T-helper 2 cell treated with Interferon-gamma antibody and Interleukin-4, amounts not matched to agents 5 μg/mL and 100 μg/mL, for 36 hours (primary cell): ENCODE data around the gene SNX11.

Experiments
- DNase-seq: peaks from one replicate; pipeline ENCODE4 v3.0.0; 2021; ENCODE audit warnings: low spot score
- H3K27ac Mint-ChIP-seq: one replicate; pipeline ENCODE4 v1.8.0; 2021; ENCODE audit warnings: mild to moderate bottlenecking, mixed read lengths
- H3K27me3 Mint-ChIP-seq: one replicate; pipeline ENCODE4 v1.8.0; 2021; ENCODE audit warnings: low read depth, mixed read lengths
- H3K36me3 Mint-ChIP-seq: one replicate; pipeline ENCODE4 v1.8.0; 2021; ENCODE audit warnings: low read depth, mixed read lengths
- H3K4me1 Mint-ChIP-seq: one replicate; pipeline ENCODE4 v1.8.0; 2021; ENCODE audit warnings: low read depth, mixed read lengths
- H3K4me3 Mint-ChIP-seq: one replicate; pipeline ENCODE4 v1.8.0; 2022; ENCODE audit warnings: mild to moderate bottlenecking, moderate library complexity, mixed read lengths
- H3K9me3 Mint-ChIP-seq: one replicate; pipeline ENCODE4 v1.8.0; 2021; ENCODE audit warnings: mixed read lengths

SNX11 gene

GRCh38 chr17:48150597-48151001, 43.0 kb downstream of the SNX11 start:
- Mint-ChIP-seq H3K27ac (no peak overlapping the region), H3K4me3 (no peak overlapping the region), H3K27me3 (no peaks in the 10 kb centered on the region), H3K9me3 (no peaks in the 10 kb centered on the region), H3K4me1 (peaks cover 1% of the 10 kb centered on the region), H3K36me3 (peaks cover 33% of the 10 kb centered on the region)
- no peak for DNase-seq

DNA sequence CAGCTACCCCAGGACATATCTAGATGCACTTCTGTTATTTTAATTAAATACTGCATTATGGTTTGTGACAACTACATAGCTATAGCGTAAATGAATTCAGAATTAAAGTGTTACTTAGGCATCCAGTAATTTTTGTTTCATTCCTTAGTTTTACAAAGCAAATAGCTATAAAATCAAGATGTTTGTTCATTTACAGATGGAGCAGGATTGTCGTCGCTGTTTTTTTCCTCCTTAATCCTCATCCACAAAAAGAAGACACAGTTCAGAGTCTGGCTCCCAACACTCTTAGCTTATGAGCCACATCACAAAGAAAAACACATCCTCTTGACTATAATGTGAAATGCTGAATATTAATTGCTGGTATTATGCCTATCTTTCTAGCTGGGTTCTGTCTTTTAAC, 43.7 kb downstream of the SNX11 start:
- peaks cover 37% of the 10 kb centered on the region for H3K36me3 Mint-ChIP-seq
- H3K4me1 Mint-ChIP-seq = no peaks in the 10 kb centered on the region
- H3K4me3 Mint-ChIP-seq = no peak overlapping the region
- no peaks in the 10 kb centered on the region for H3K27me3 Mint-ChIP-seq
- no peaks in the 10 kb centered on the region for H3K9me3 Mint-ChIP-seq
- no peak overlapping the region for H3K27ac Mint-ChIP-seq
- DNase-seq = no peak

DNA sequence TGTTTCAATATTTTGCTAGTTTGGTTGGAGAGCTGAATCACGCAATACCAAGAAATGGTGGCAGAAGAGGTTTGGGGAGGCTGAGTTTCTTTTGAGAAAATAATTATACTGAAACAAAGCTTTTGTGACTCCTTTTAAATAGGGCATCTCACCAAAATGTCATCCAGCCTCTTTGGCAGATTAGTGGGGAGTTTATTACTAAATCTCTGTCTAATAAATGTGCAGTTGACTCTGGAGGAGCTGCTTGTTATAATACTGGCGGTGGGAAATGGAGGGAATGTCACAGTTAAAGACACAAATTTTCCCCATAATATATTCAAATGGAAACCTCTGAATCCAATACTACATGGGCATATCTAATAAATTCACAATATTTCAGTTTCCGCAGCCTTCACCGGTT, 44.7 kb downstream of the SNX11 start:
- H3K27me3 Mint-ChIP-seq = no peaks in the 10 kb centered on the region
- no peak for DNase-seq
- no peak overlapping the region for H3K27ac Mint-ChIP-seq
- H3K9me3 Mint-ChIP-seq = no peaks in the 10 kb centered on the region
- peaks cover 43% of the 10 kb centered on the region for H3K36me3 Mint-ChIP-seq
- H3K4me1 Mint-ChIP-seq = peaks cover 2% of the 10 kb centered on the region
- H3K4me3 Mint-ChIP-seq = no peak overlapping the region

GRCh38 chr17:48153691-48154358, 46.3 kb downstream of the SNX11 start:
- no peaks in the 10 kb centered on the region for H3K27me3 Mint-ChIP-seq
- DNase-seq = no peak
- no peak overlapping the region for H3K4me3 Mint-ChIP-seq
- H3K36me3 Mint-ChIP-seq = peaks cover 35% of the 10 kb centered on the region
- H3K4me1 Mint-ChIP-seq = peaks cover 2% of the 10 kb centered on the region
- H3K27ac Mint-ChIP-seq = no peak overlapping the region
- H3K9me3 Mint-ChIP-seq = no peaks in the 10 kb centered on the region

DNA sequence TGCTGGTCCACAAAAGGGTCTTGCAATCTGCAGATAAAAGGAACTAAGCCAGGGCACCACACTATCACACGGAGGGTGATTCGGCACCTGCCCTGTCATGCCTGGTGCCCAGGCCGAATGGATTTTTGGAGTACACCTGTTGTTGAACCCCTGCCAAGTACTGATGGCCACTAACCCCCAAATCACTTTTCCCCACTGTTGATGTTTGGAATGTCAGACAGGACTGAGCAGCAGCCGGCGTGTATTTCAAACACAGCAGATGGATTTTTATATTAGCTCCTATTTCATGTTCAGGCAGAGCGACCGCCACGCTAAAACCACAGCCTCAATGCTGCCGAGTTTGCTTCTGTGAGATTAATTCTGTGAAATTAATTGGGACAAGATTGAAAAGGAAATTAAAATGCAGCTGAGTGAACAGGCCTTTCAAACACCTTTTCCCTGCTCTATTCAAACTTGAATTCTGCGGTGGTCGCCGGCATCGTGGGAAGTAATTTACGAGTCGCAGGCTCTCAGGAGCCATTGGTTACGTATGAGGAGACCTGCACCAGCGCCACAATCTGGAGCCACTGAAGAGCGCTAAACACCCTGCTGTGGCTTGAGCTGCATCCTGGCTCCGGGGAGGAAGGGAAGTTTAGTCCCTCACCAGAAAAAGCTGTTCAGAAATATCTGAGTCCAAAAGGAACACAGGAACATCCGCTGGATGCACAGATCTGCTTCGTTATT, 48.5 kb downstream of the SNX11 start:
- Mint-ChIP-seq H3K4me1 (peaks cover 2% of the 10 kb centered on the region), H3K9me3 (no peaks in the 10 kb centered on the region), H3K4me3 (no peak overlapping the region), H3K27me3 (no peaks in the 10 kb centered on the region), H3K36me3 (peaks cover 38% of the 10 kb centered on the region), H3K27ac (no peak overlapping the region)
- no peak for DNase-seq

- no peak for DNase-seq
- H3K27me3 Mint-ChIP-seq = no peaks in the 10 kb centered on the region
- H3K36me3 Mint-ChIP-seq = peaks cover 45% of the 10 kb centered on the region
- no peaks in the 10 kb centered on the region for H3K9me3 Mint-ChIP-seq
- H3K4me1 Mint-ChIP-seq = peaks cover 5% of the 10 kb centered on the region
- no peak overlapping the region for H3K27ac Mint-ChIP-seq
- H3K4me3 Mint-ChIP-seq = no peak overlapping the region
These were observed 51.7 kb downstream of the SNX11 start for GRCh38 chr17:48159232-48159631.

GRCh38 chr17:48160177-48161081, 52.9 kb downstream of the SNX11 start:
- H3K27ac Mint-ChIP-seq = no peak overlapping the region
- peaks cover 5% of the 10 kb centered on the region for H3K4me1 Mint-ChIP-seq
- no peaks in the 10 kb centered on the region for H3K27me3 Mint-ChIP-seq
- no peak overlapping the region for H3K4me3 Mint-ChIP-seq
- H3K9me3 Mint-ChIP-seq = no peaks in the 10 kb centered on the region
- peaks cover 46% of the 10 kb centered on the region for H3K36me3 Mint-ChIP-seq
- DNase-seq = no peak

DNA sequence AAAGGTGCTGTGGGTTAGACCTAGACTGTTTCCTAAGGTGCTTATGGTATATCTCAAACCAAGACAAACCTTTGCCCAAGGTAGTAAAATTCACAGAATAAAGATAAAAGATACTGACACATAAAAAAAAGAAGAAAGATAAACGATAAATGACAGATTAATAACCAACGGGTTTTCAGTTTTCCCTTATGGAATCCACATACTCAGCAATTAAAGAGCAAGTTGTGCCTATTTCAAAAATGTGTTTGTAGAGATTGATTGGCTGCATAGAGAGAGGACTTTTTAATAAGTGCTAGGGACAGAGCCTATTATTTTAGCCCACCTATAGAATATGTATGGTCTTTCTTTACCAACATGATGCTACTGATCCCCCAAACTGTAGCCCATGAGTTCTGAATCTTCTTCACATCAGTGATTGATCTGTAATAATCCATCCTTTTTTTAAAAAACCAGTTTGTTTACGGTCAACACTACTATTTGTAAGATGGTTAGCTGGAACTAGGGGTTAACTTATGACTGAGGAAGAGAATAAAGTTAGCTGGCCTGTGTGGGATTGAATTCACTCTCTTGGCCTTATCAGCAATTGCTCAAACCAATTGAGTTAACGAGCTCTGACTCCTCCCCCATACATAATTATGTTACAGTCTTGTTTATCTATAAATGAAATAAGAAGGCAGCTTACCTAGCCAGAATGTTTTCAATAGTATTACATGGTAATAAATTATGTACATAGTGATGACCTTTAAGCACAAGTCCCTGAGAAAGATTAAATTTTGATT, 53.8 kb downstream of the SNX11 start:
- Mint-ChIP-seq H3K27ac (no peak overlapping the region), H3K4me3 (no peak overlapping the region)

DNA sequence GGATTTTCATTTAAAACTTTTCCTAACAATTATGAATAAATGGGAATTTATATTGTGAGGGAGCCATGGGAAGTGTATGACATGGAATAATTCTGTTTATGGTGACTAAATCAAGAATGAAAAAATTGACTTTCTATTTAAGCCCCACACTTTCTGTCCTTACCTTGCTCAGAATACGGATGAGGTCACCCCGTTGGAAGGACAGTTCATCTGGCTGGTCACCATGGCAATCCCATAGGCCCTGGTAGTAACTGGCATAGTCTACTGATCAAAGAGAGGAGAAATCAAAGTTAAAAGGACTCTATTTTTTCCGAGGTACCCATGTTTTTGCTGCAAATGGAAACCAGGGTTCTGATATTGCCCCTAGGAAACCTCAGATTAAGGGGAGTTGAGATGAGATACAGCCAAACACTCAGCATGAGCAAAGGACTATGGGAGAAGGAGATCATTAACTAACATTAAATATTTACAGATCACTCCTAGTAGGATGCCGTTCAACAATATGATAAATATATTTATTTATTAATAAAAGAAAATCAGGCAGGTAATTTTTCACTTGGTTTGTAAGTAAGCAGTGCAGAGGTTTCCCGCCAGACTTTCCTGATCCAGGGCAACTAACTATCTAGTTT, 54.9 kb downstream of the SNX11 start:
- no peak overlapping the region for H3K27ac Mint-ChIP-seq

More for the DNA sequence above, 53.8 kb downstream of the SNX11 start:
- no peaks in the 10 kb centered on the region for H3K9me3 Mint-ChIP-seq
- DNase-seq = no peak
- peaks cover 5% of the 10 kb centered on the region for H3K4me1 Mint-ChIP-seq
- H3K27me3 Mint-ChIP-seq = no peaks in the 10 kb centered on the region
- H3K36me3 Mint-ChIP-seq = peaks cover 46% of the 10 kb centered on the region

DNA sequence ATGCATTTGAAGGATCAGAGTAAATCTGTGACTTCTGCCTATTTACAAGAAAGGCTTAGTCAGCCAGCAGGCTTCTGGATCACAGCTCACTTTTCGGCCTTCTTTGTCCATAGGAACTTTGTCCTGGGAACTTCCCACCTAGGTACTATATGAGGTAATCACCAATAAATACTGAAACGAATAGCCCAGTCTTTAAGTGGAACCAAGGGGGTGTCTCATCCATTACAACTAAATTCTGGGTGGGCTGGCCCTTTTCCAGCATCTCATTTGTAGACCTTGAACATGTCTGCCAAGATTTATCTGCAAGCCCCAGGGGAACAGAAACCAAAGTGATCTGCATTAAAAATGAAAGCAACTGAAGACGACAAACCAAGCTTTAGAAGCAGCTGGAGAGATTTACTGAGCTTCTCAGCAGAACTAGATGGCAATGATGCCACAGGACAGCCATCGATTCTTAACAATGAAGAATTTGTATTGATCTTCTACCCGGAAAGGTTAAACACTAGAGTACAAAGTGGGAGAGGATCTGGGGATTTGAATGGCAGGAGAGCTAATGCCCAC, 55.5 kb downstream of the SNX11 start:
- Mint-ChIP-seq H3K27me3 (no peaks in the 10 kb centered on the region), H3K9me3 (no peaks in the 10 kb centered on the region), H3K36me3 (peaks cover 45% of the 10 kb centered on the region), H3K27ac (no peak overlapping the region), H3K4me1 (peaks cover 3% of the 10 kb centered on the region), H3K4me3 (no peak overlapping the region)
- no peak for DNase-seq

More for the DNA sequence above, 54.9 kb downstream of the SNX11 start:
- H3K9me3 Mint-ChIP-seq = no peaks in the 10 kb centered on the region
- no peak for DNase-seq
- peaks cover 3% of the 10 kb centered on the region for H3K4me1 Mint-ChIP-seq
- H3K36me3 Mint-ChIP-seq = peaks cover 45% of the 10 kb centered on the region
- H3K27me3 Mint-ChIP-seq = no peaks in the 10 kb centered on the region
- H3K4me3 Mint-ChIP-seq = no peak overlapping the region

GRCh38 chr17:48163809-48164208, 56.2 kb downstream of the SNX11 start:
- no peak overlapping the region for H3K27ac Mint-ChIP-seq
- H3K27me3 Mint-ChIP-seq = no peaks in the 10 kb centered on the region

DNA sequence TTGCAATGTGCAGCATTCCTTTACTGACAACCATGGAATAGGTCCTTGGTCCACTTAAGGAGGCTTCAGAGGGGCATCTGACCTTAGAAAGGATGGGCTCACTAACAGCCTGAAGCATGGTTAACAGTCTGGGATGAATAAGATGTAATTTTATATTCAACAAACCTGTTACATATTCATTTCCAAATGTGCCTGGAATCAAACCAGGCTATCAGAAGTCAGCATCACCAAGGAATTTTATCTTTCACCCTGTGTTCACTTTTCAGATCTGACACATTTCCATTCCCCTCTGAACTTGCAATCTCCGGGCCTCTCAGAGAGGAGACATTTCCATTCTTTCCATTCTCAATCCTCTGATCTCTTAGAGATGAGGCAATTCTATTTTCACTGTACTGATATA, 62.4 kb downstream of the SNX11 start:
- H3K4me3 Mint-ChIP-seq = no peak overlapping the region

More at GRCh38 chr17:48163809-48164208, 56.2 kb downstream of the SNX11 start:
- H3K4me3 Mint-ChIP-seq = no peak overlapping the region
- DNase-seq = no peak
- H3K36me3 Mint-ChIP-seq = peaks cover 47% of the 10 kb centered on the region
- no peaks in the 10 kb centered on the region for H3K9me3 Mint-ChIP-seq
- H3K4me1 Mint-ChIP-seq = peaks cover 3% of the 10 kb centered on the region

More for the DNA sequence above, 62.4 kb downstream of the SNX11 start:
- H3K27ac Mint-ChIP-seq = no peak overlapping the region
- H3K4me1 Mint-ChIP-seq = peaks cover 9% of the 10 kb centered on the region
- H3K9me3 Mint-ChIP-seq = no peaks in the 10 kb centered on the region
- DNase-seq = no peak
- no peaks in the 10 kb centered on the region for H3K27me3 Mint-ChIP-seq
- peaks cover 42% of the 10 kb centered on the region for H3K36me3 Mint-ChIP-seq
